Measurements from ENCODE around the gene MED19.
"Not testable (repeated sequence)": the region's sequence is repeated elsewhere in the genome, so short reads cannot be mapped to it uniquely, and the experiment has no call there.

The MED19 gene

GRCh38 chr11:57727185-57727584 is 15.2 kb upstream of the MED19 start:
- TF ChIP-seq, protein P1, sequence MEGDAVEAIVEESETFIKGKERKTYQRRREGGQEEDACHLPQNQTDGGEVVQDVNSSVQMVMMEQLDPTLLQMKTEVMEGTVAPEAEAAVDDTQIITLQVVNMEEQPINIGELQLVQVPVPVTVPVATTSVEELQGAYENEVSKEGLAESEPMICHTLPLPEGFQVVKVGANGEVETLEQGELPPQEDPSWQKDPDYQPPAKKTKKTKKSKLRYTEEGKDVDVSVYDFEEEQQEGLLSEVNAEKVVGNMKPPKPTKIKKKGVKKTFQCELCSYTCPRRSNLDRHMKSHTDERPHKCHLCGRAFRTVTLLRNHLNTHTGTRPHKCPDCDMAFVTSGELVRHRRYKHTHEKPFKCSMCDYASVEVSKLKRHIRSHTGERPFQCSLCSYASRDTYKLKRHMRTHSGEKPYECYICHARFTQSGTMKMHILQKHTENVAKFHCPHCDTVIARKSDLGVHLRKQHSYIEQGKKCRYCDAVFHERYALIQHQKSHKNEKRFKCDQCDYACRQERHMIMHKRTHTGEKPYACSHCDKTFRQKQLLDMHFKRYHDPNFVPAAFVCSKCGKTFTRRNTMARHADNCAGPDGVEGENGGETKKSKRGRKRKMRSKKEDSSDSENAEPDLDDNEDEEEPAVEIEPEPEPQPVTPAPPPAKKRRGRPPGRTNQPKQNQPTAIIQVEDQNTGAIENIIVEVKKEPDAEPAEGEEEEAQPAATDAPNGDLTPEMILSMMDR (IDR thresholded peaks at IDR 0.05; ENCODE audit: extremely low read depth, missing control alignments), result no peak
- DNase-seq (ENCODE audit: low spot score), result no peak

- not testable (repeated sequence) for DNase-seq (ENCODE audit: low spot score)
Observed at GRCh38 chr11:57716726-57717125, 4.7 kb upstream of the MED19 start.

DNA sequence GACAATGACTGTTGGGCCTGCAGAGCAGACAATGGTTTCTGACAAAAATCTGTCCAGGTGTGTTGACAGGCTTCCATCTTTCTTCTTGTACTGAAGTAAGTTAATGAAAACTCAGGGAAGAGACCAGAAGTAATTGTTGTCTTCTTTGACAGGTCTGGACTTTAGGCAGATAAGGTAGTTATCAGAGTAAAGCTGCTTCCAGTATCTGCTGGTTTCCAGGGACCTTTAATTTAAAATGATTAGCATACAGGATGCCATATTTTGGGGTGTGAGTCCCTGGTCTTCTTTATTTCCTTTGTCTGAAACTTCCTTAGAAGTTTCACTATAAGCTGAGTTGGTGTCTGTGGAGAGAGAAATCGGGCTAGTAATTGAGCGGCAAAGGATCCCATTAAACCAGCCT is 1.8 kb upstream of the MED19 start:
- no peak for DNase-seq (ENCODE audit: low spot score)
- TF ChIP-seq, protein P1 (IDR thresholded peaks at IDR 0.05; ENCODE audit: extremely low read depth, missing control alignments), result no peak

GRCh38 chr11:57712256-57713150 is 488 bp upstream of the MED19 start, which contains the start of gene TMX2:
TSS of gene TMX2 (plus strand) at chr11:57712593. CDS start at chr11:57712619, 26 bp downstream.
- peak; percentile 93 for DNase-seq (ENCODE audit: low spot score)
- TF ChIP-seq, protein P1 (IDR thresholded peaks at IDR 0.05; ENCODE audit: extremely low read depth, missing control alignments), result no peak

DNA sequence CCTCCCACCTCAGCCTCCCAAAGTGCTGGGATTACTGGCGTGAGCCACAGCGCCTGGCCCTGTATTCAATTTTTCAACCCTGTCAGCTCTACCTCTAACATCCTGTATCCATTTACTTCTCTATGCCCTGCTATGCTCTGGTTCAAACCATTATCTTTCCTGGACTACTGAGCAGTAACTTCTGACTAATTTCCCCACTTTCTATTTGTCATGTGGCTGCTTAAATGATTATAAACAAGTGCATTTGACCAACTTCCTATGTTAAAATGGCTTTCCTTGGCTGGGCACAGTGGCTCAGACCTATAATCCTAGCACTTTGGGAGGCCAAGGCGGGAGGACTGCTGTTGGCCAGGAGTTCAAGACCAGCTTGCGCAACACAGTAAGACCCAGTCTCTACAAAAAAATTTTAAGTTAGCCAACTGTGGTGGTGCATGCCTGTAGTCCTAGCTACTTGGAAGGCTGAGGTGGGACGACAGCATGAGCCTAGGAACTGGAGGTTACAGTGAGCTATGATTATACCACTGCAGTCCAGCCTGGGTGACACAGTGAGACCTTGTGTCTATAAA is 2.1 kb downstream of the MED19 start:
- DNase-seq (ENCODE audit: low spot score), result no peak
- TF ChIP-seq, protein P1 (IDR thresholded peaks at IDR 0.05; ENCODE audit: extremely low read depth, missing control alignments), result no peak

DNA sequence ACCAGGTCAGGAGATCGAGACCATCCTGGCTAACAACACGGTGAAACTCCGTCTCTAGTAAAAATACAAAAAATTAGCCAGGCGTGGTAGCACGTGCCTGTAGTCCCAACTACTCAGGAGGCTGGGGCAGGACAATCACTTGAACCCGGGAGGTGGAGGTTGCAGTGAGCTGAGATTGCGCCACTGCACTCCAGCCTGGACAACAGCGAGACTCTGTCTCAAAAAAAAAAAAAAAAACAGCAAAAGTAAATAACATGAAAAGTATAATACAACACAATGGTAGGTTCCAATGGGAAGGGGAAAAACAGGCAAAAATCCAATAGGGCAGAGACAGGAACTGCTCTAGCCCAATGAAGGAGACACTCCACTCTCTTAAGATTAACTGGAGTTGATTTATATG is 6.6 kb downstream of the MED19 start:
- DNase-seq (ENCODE audit: low spot score), result not testable (repeated sequence)

GRCh38 chr11:57704932-57705331 is 7.1 kb downstream of the MED19 start:
- DNase-seq (ENCODE audit: low spot score), result no peak
- TF ChIP-seq, protein P1 (IDR thresholded peaks at IDR 0.05; ENCODE audit: extremely low read depth, missing control alignments), result no peak

- DNase-seq (ENCODE audit: low spot score), result no peak
- TF ChIP-seq, protein P1 (IDR thresholded peaks at IDR 0.05; ENCODE audit: extremely low read depth, missing control alignments), result no peak
Observed at GRCh38 chr11:57703341-57703740, 8.7 kb downstream of the MED19 start.

Data from GM20000 (cell line).